Keratinocyte (primary cell): ENCODE results near the gene KRT7. TPM values are rescaled to one million over a fixed set of nuclear protein-coding genes. Genes with fewer than 3 reads are reported as not detected.
"Not testable (repeated sequence)": the region's sequence is repeated elsewhere in the genome, so short reads cannot be mapped to it uniquely, and the experiment has no call there.

Experiments
- DNase-seq: peaks from one replicate; pipeline ENCODE4 v3.0.0-alpha.2; 2011; ENCODE audit warnings: low read depth, missing footprints, low spot score
- FAIRE-seq: peaks from 2 replicates; lab custom pipeline; 2011; peaks lifted over from hg19 to GRCh38; lab: Jason Lieb, UNC
- H2AFZ ChIP-seq: 2 replicates; pipeline ENCODE4 v1.6.0; 2012; ENCODE audit warnings: low read length, control low read depth, inconsistent platforms; ENCODE audit not compliant: control insufficient read depth
- H3K27ac ChIP-seq: 2 replicates; pipeline ENCODE4 v1.5.1; 2011; ENCODE audit warnings: low read length; ENCODE audit not compliant: control insufficient read depth, insufficient read depth
- H3K27me3 ChIP-seq: 3 replicates; pipeline ENCODE4 v1.6.0; 2011; ENCODE audit warnings: low read length; ENCODE audit not compliant: control insufficient read depth, insufficient read depth; ENCODE audit errors: extremely low read depth
- H3K36me3 ChIP-seq, 2 experiments: 2 replicates in 1 of 2; 3 replicates in 1 of 2; pipeline ENCODE4 v1.5.1; 2011; ENCODE audit warnings: low read length in 2 of 2, mild to moderate bottlenecking in 1 of 2; ENCODE audit not compliant: control insufficient read depth in 2 of 2, insufficient read depth in 2 of 2; ENCODE audit errors: extremely low read depth in 1 of 2
- H3K4me1 ChIP-seq: 3 replicates; pipeline ENCODE4 v1.5.1; 2011; ENCODE audit warnings: low read length; ENCODE audit not compliant: control insufficient read depth, insufficient read depth; ENCODE audit errors: extremely low read depth
- H3K4me2 ChIP-seq: 3 replicates; pipeline ENCODE4 v1.6.0; 2011; ENCODE audit warnings: low read depth, low read length; ENCODE audit not compliant: control insufficient read depth, insufficient read depth; ENCODE audit errors: extremely low read depth
- H3K4me3 ChIP-seq, 3 experiments: fragments of 200-600 bp in 1 of 3; sonication (generic) in 1 of 3; 2 replicates in 2 of 3; 3 replicates in 1 of 3; pipeline ENCODE4 v1.5.1; 2011 to 2016; ENCODE audit warnings: low read length in 3 of 3, mild to moderate bottlenecking in 3 of 3, control low read depth in 2 of 3, inconsistent platforms in 1 of 3, low read depth in 1 of 3, mixed read lengths in 1 of 3, mixed run types in 1 of 3, moderate library complexity in 1 of 3; ENCODE audit not compliant: control insufficient read depth in 2 of 3, insufficient read depth in 2 of 3; ENCODE audit errors: extremely low read depth in 1 of 3
- H3K79me2 ChIP-seq: 2 replicates; pipeline ENCODE4 v1.6.0; 2012; ENCODE audit warnings: low read length; ENCODE audit not compliant: control insufficient read depth, insufficient read depth
- H3K9ac ChIP-seq: 3 replicates; pipeline ENCODE4 v1.6.0; 2011; ENCODE audit warnings: low read length; ENCODE audit not compliant: control insufficient read depth, insufficient read depth; ENCODE audit errors: extremely low read depth
- H3K9me1 ChIP-seq: 3 replicates; pipeline ENCODE4 v1.6.0; 2011; ENCODE audit warnings: low read length; ENCODE audit not compliant: control insufficient read depth, insufficient read depth; ENCODE audit errors: extremely low read depth
- H3K9me3 ChIP-seq: 2 replicates; pipeline ENCODE4 v1.5.1; 2012; ENCODE audit warnings: low read depth, low read length; ENCODE audit not compliant: control insufficient read depth
- H4K20me1 ChIP-seq: 3 replicates; pipeline ENCODE4 v1.6.0; 2011; ENCODE audit warnings: low read length; ENCODE audit not compliant: control insufficient read depth, insufficient read depth; ENCODE audit errors: extremely low read depth
- EZH2 ChIP-seq: IDR thresholded peaks from one replicate; pipeline ENCODE4 v1.6.1; 2012; ENCODE audit warnings: inconsistent platforms, mild to moderate bottlenecking, low read length, moderate library complexity
- dilution Hi-C: fragments of 300-500 bp; cut with MboI; formaldehyde crosslinking; loops from one replicate; pipeline ENCODE4 v1.7.0; 2020; ENCODE audit warnings: low sequenced_read_pairs; ENCODE audit not compliant: extremely low pct_ligation_motif_present
- polyA plus RNA-seq, 5 experiments: library from polyadenylated mRNA; depleted of rRNA in 3 of 5; stranded (reverse) in 3 of 5; stranded (forward) in 1 of 5; unstranded in 1 of 5; fragments of >200 nt; gene quantifications; 1 replicate in 1 of 5; 2 replicates in 3 of 5; 3 replicates in 1 of 5; pipeline versions ENCODE4 v1.2.1 to v1.2.3, GENCODE V29; 2011 to 2012; ENCODE audit warnings: missing spikeins in 2 of 5, low read depth in 1 of 5, low replicate concordance in 1 of 5
- TF ChIP-seq, protein P1 (sequence below), 3 experiments: IDR thresholded peaks in 1 of 3; conservative IDR thresholded peaks in 1 of 3; optimal IDR thresholded peaks in 1 of 3; 2 replicates in 2 of 3; 3 replicates in 1 of 3; pipeline versions ENCODE3 to v1.5.1; 2011; ENCODE audit warnings: low read length in 3 of 3, mild to moderate bottlenecking in 3 of 3, moderate library complexity in 2 of 3, control low read depth in 1 of 3, inconsistent platforms in 1 of 3; ENCODE audit not compliant: insufficient read depth in 2 of 3; ENCODE audit errors: extremely low read depth in 1 of 3

KRT7 gene
- polyA plus RNA-seq, 1 donor (not counting 4 experiments of a cell fraction or from before 2014, with no cell fraction given): 112 TPM

DNA sequence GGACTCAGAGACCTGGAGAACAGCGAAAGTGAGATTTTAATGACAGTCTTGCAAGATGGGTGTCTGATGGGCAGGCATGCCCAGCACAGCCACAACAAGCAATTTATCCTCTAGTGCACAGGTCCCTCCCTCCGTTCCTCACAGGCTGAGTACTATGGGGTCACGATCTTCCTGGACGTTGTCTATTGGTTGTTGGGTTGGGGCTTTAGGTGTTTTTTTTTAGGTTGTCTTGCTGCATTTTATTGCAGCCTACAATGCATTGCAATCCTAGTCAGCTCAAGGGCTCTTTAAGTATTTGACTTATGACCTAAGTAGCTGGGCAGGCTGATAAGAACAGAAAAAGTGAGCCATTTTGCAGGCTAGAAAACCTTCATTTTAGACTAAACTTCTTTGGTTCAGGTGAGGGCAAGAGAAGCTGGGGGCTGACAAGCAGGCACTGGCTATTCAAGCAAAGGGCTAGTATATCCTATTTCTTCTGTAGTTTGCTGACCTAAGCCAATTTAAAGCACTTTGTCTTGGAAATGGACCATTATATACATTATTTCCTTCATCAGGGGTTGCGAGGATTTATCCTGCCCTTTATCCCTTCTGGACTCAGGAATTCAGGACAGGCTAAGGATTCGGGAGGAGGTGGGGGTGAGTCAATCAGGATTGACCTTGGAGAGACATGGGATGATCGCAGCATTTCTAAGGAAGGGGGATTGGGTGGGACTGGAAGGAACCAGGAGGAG is 6.0 kb downstream of the KRT7 start:
- no peak for TF ChIP-seq EZH2
- TF ChIP-seq, protein P1, sequence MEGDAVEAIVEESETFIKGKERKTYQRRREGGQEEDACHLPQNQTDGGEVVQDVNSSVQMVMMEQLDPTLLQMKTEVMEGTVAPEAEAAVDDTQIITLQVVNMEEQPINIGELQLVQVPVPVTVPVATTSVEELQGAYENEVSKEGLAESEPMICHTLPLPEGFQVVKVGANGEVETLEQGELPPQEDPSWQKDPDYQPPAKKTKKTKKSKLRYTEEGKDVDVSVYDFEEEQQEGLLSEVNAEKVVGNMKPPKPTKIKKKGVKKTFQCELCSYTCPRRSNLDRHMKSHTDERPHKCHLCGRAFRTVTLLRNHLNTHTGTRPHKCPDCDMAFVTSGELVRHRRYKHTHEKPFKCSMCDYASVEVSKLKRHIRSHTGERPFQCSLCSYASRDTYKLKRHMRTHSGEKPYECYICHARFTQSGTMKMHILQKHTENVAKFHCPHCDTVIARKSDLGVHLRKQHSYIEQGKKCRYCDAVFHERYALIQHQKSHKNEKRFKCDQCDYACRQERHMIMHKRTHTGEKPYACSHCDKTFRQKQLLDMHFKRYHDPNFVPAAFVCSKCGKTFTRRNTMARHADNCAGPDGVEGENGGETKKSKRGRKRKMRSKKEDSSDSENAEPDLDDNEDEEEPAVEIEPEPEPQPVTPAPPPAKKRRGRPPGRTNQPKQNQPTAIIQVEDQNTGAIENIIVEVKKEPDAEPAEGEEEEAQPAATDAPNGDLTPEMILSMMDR (optimal IDR thresholded peaks at IDR 0.05 in 1 of 3, IDR thresholded peaks at IDR 0.05 in 1 of 3, conservative IDR thresholded peaks at IDR 0.05 in 1 of 3; ENCODE audit: extremely low read depth in 1 of 3, insufficient read depth in 2 of 3, low read length in 3 of 3): no peak
- no peak overlapping the region for H3K4me2 ChIP-seq
- dilution Hi-C loops: no loop called here
- H3K9me3 ChIP-seq: no peaks in the 10 kb centered on the region
- H3K4me1 ChIP-seq: peaks cover 33% of the 10 kb centered on the region
- DNase-seq (no peak), FAIRE-seq (no peak)
- H3K4me3 ChIP-seq: no peak overlapping the region
- no peaks in the 10 kb centered on the region for H3K9me1 ChIP-seq
- no peak overlapping the region for H2AFZ ChIP-seq
- H3K79me2 ChIP-seq: no peaks in the 10 kb centered on the region
- H4K20me1 ChIP-seq: no peaks in the 10 kb centered on the region
- H3K27me3 ChIP-seq: no peaks in the 10 kb centered on the region
- H3K9ac ChIP-seq: no peak overlapping the region
- H3K27ac ChIP-seq: no peak overlapping the region
- H3K36me3 ChIP-seq: no peaks in the 10 kb centered on the region

- no peak overlapping the region for H3K27ac ChIP-seq
- FAIRE-seq (no peak), DNase-seq (no peak)
- dilution Hi-C loops: no loop called here
- H3K4me2 ChIP-seq: no peak overlapping the region
- no peak overlapping the region for H3K4me3 ChIP-seq
- no peaks in the 10 kb centered on the region for H3K9me1 ChIP-seq
- no peaks in the 10 kb centered on the region for H3K27me3 ChIP-seq
- TF ChIP-seq, protein P1 (optimal IDR thresholded peaks at IDR 0.05 in 1 of 3, IDR thresholded peaks at IDR 0.05 in 1 of 3, conservative IDR thresholded peaks at IDR 0.05 in 1 of 3; ENCODE audit: extremely low read depth in 1 of 3, insufficient read depth in 2 of 3, low read length in 3 of 3): no peak
- no peak for TF ChIP-seq EZH2
- H3K79me2 ChIP-seq: no peaks in the 10 kb centered on the region
- H2AFZ ChIP-seq: no peak overlapping the region
- H3K4me1 ChIP-seq: peaks cover 37% of the 10 kb centered on the region
- no peaks in the 10 kb centered on the region for H3K9me3 ChIP-seq
- H4K20me1 ChIP-seq: no peaks in the 10 kb centered on the region
- no peak overlapping the region for H3K9ac ChIP-seq
- H3K36me3 ChIP-seq: no peaks in the 10 kb centered on the region
These were observed 6.7 kb downstream of the KRT7 start for GRCh38 chr12:52239767-52240166.

- dilution Hi-C loops, H3K9ac ChIP-seq, H3K9me1 ChIP-seq, FAIRE-seq, H4K20me1 ChIP-seq, H3K4me3 ChIP-seq, H2AFZ ChIP-seq, H3K79me2 ChIP-seq, H3K9me3 ChIP-seq, H3K27me3 ChIP-seq, H3K4me2 ChIP-seq, DNase-seq, H3K36me3 ChIP-seq, H3K27ac ChIP-seq: not testable (repeated sequence)
- H3K4me1 ChIP-seq: peaks cover 35% of the 10 kb centered on the region
These were observed 7.2 kb downstream of the KRT7 start for GRCh38 chr12:52240247-52240646.
